CD14-positive monocyte (primary cell): ENCODE data around the gene PRPF19. TPM values are rescaled to one million over a fixed set of nuclear protein-coding genes. Genes with fewer than 3 reads are reported as not detected.

Experiments used
- DNase-seq, 3 donors: peaks; one replicate each; pipeline ENCODE4 v3.0.0-alpha.2; 2011 to 2022
- H2AFZ ChIP-seq: 2 replicates; pipeline ENCODE4 v1.6.0; 2012; ENCODE audit warnings: mild to moderate bottlenecking, low read depth, low read length, inconsistent platforms; ENCODE audit not compliant: insufficient read depth, poor library complexity, severe bottlenecking
- H3K27ac ChIP-seq, 2 donors: 1 replicate in 1 of 2; 2 replicates in 1 of 2; pipeline ENCODE4 v1.5.1; 2012 to 2013; ENCODE audit warnings: low read length in 2 of 2, control low read depth in 1 of 2, inconsistent platforms in 1 of 2, low read depth in 1 of 2, mild to moderate bottlenecking in 1 of 2
- H3K27me3 ChIP-seq, 2 donors: one replicate each; pipeline versions ENCODE4 v1.6.0 to v1.6.1; 2011 to 2013; ENCODE audit warnings: low read length in 2 of 2; ENCODE audit not compliant: control insufficient read depth in 2 of 2, insufficient read depth in 2 of 2
- H3K36me3 ChIP-seq, 2 donors: replicated peaks in 1 of 2; 1 replicate in 1 of 2; 2 replicates in 1 of 2; pipeline versions ENCODE4 v1.5.1 to v1.6.1; 2012 to 2013; ENCODE audit warnings: low read length in 2 of 2, control low read depth in 1 of 2, inconsistent platforms in 1 of 2, mild to moderate bottlenecking in 1 of 2; ENCODE audit not compliant: insufficient read depth in 2 of 2, control insufficient read depth in 1 of 2
- H3K4me1 ChIP-seq, 2 donors: 1 replicate in 1 of 2; 2 replicates in 1 of 2; pipeline versions ENCODE4 v1.5.1 to v1.6.1; 2012 to 2013; ENCODE audit warnings: low read length in 2 of 2, control low read depth in 1 of 2, inconsistent platforms in 1 of 2, mild to moderate bottlenecking in 1 of 2, moderate library complexity in 1 of 2; ENCODE audit not compliant: insufficient read depth in 2 of 2, control insufficient read depth in 1 of 2
- H3K4me2 ChIP-seq: replicated peaks from 2 replicates; pipeline ENCODE3; 2012; ENCODE audit warnings: low read length, moderate library complexity, mild to moderate bottlenecking; ENCODE audit not compliant: poor library complexity, severe bottlenecking; ENCODE audit errors: extremely low read depth
- H3K4me3 ChIP-seq, 3 experiments: fragments of 200-600 bp in 1 of 3; sonication (generic) in 1 of 3; replicated peaks in 1 of 3; 1 replicate in 2 of 3; 2 replicates in 1 of 3; pipeline ENCODE4 v1.5.1; 2011 to 2013; ENCODE audit warnings: low read length in 3 of 3, mild to moderate bottlenecking in 3 of 3, control low read depth in 2 of 3, low read depth in 2 of 3, inconsistent platforms in 1 of 3, moderate library complexity in 1 of 3
- H3K79me2 ChIP-seq: 2 replicates; pipeline ENCODE4 v1.6.0; 2012; ENCODE audit warnings: mild to moderate bottlenecking, control low read depth, inconsistent platforms, low read length, moderate library complexity; ENCODE audit not compliant: insufficient read depth
- H3K9ac ChIP-seq: 2 replicates; pipeline ENCODE4 v1.6.0; 2017; ENCODE audit warnings: low read length, mild to moderate bottlenecking; ENCODE audit not compliant: insufficient read depth, poor library complexity, severe bottlenecking
- H3K9me3 ChIP-seq, 2 donors: replicated peaks in 1 of 2; 1 replicate in 1 of 2; 2 replicates in 1 of 2; pipeline versions ENCODE4 v1.5.1 to v1.6.1; 2012 to 2013; ENCODE audit warnings: low read length in 2 of 2, control low read depth in 1 of 2; ENCODE audit not compliant: control insufficient read depth in 1 of 2, insufficient read depth in 1 of 2
- H4K20me1 ChIP-seq: 2 replicates; pipeline ENCODE4 v1.6.0; 2012; ENCODE audit warnings: mild to moderate bottlenecking, low read length, control low read depth, moderate library complexity; ENCODE audit not compliant: insufficient read depth
- H3K27ac Mint-ChIP-seq, 7 donors: one replicate each; pipeline ENCODE4 v1.8.0; 2020; ENCODE audit warnings: mild to moderate bottlenecking in 7 of 7, mixed read lengths in 7 of 7, moderate library complexity in 6 of 7, inconsistent platforms in 2 of 7
- H3K27me3 Mint-ChIP-seq, 3 donors: one replicate each; pipeline ENCODE4 v1.8.0; 2021 to 2022; ENCODE audit warnings: low read depth in 3 of 3, mild to moderate bottlenecking in 3 of 3, mixed read lengths in 3 of 3, moderate library complexity in 3 of 3, inconsistent platforms in 1 of 3
- H3K36me3 Mint-ChIP-seq, 2 donors: one replicate each; pipeline ENCODE4 v1.8.0; 2020; ENCODE audit warnings: mixed read lengths in 2 of 2, inconsistent platforms in 1 of 2, mild to moderate bottlenecking in 1 of 2
- H3K4me1 Mint-ChIP-seq: one replicate; pipeline ENCODE4 v1.8.0; 2020; ENCODE audit warnings: mild to moderate bottlenecking, mixed read lengths
- H3K4me3 Mint-ChIP-seq, 2 donors: one replicate each; pipeline ENCODE4 v1.8.0; 2020; ENCODE audit warnings: mild to moderate bottlenecking in 2 of 2, mixed read lengths in 2 of 2, moderate library complexity in 1 of 2
- H3K9me3 Mint-ChIP-seq, 7 donors: one replicate each; pipeline ENCODE4 v1.8.0; 2020 to 2022; ENCODE audit warnings: mixed read lengths in 7 of 7, mild to moderate bottlenecking in 6 of 7, moderate library complexity in 6 of 7, inconsistent platforms in 2 of 7
- whole genome bisulfite sequencing: methylation state at CpG from one replicate; pipeline ENCODE4 v1.1.5; 2013; ENCODE audit warnings: missing lambda C conversion rate; ENCODE audit not compliant: insufficient coverage; 5-methylcytosine and 5-hydroxymethylcytosine counted together
- intact Hi-C, 2 donors: fragments of 100-400 bp; cut with micrococcal nuclease; formaldehyde crosslinking; loops; one replicate each; pipeline versions ENCODE4 v1.15.0 to v1.15.1; 2023
- polyA plus RNA-seq, 3 donors: library from polyadenylated mRNA; depleted of rRNA in 1 of 3; unstranded in 2 of 3; stranded (reverse) in 1 of 3; fragments of 300-500 nt in 2 of 3; fragments of >200 nt in 1 of 3; fragmentation: Illumina TruSeq in 2 of 3; gene quantifications; 1 replicate in 2 of 3; 2 replicates in 1 of 3; pipeline ENCODE4 v1.2.3, GENCODE V29; 2012 to 2021
- TF ChIP-seq, protein P1 (sequence below): fragments of 200-600 bp; IDR thresholded peaks from one replicate; pipeline ENCODE4 v1.8.0; 2022; ENCODE audit warnings: antibody characterized with exemption, mild to moderate bottlenecking

PRPF19 gene
- polyA plus RNA-seq, 3 donors = 7.8 to 33.2 (median 12.2) TPM

GRCh38 chr11:60858236-60858635, 48.1 kb downstream of the PRPF19 start:
- peaks cover under 1 to 2% of the 10 kb centered on the region in 2 donors for H3K36me3 Mint-ChIP-seq
- H3K27ac Mint-ChIP-seq = peak overlapping the region in 6 of 7 donors; percentile 53 to 80 (median 64)
- peaks cover 11 to 21% (median 11%) of the 10 kb centered on the region in 3 donors for H3K27me3 Mint-ChIP-seq
- peak overlapping the region in 1 of 3 experiments; percentile 4 for H3K4me3 ChIP-seq
- H3K27ac ChIP-seq = peak overlapping the region; percentile 32 to 60
- intact Hi-C loops = no loop called here
- H3K9ac ChIP-seq = peak overlapping the region; percentile 24
- no peaks in the 10 kb centered on the region for H3K79me2 ChIP-seq
- H3K27me3 ChIP-seq = peaks cover 0 to 6% of the 10 kb centered on the region in 2 donors
- TF ChIP-seq, protein P1, sequence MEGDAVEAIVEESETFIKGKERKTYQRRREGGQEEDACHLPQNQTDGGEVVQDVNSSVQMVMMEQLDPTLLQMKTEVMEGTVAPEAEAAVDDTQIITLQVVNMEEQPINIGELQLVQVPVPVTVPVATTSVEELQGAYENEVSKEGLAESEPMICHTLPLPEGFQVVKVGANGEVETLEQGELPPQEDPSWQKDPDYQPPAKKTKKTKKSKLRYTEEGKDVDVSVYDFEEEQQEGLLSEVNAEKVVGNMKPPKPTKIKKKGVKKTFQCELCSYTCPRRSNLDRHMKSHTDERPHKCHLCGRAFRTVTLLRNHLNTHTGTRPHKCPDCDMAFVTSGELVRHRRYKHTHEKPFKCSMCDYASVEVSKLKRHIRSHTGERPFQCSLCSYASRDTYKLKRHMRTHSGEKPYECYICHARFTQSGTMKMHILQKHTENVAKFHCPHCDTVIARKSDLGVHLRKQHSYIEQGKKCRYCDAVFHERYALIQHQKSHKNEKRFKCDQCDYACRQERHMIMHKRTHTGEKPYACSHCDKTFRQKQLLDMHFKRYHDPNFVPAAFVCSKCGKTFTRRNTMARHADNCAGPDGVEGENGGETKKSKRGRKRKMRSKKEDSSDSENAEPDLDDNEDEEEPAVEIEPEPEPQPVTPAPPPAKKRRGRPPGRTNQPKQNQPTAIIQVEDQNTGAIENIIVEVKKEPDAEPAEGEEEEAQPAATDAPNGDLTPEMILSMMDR = no peak
- H3K4me1 Mint-ChIP-seq = peaks cover 31% of the 10 kb centered on the region
- H3K9me3 Mint-ChIP-seq = peaks cover 0 to 6% (median 0%) of the 10 kb centered on the region in 7 donors
- H4K20me1 ChIP-seq = no peaks in the 10 kb centered on the region
- 67% methylated on average over 8 of the region's 8 CpGs for WGBS
- H3K4me2 ChIP-seq = no peak overlapping the region
- H3K36me3 ChIP-seq = no peaks in the 10 kb centered on the region
- DNase-seq = no peak
- H3K9me3 ChIP-seq = no peaks in the 10 kb centered on the region
- H2AFZ ChIP-seq = peak overlapping the region; percentile 39
- peak overlapping the region in 1 of 2 donors; percentile 0 for H3K4me3 Mint-ChIP-seq
- peaks cover 20 to 34% of the 10 kb centered on the region in 2 donors for H3K4me1 ChIP-seq

GRCh38 chr11:60857378-60858232, 48.8 kb downstream of the PRPF19 start:
- Mint-ChIP-seq H3K27ac (peak overlapping the region in 5 of 7 donors; percentile 53 to 80 (median 68)), H3K9me3 (peaks cover 0 to 6% (median 0%) of the 10 kb centered on the region in 7 donors), H3K4me3 (no peak overlapping the region), H3K4me1 (peaks cover 31% of the 10 kb centered on the region), H3K36me3 (peaks cover 3 to 6% of the 10 kb centered on the region in 2 donors), H3K27me3 (peaks cover 11 to 21% (median 11%) of the 10 kb centered on the region in 3 donors)
- Histone ChIP-seq H3K27ac (peak overlapping the region; percentile 32 to 60), H2AFZ (no peak overlapping the region), H3K9me3 (no peaks in the 10 kb centered on the region), H3K9ac (no peak overlapping the region), H3K4me3 (no peak overlapping the region), H3K4me2 (no peak overlapping the region), H3K4me1 (peaks cover 20 to 34% of the 10 kb centered on the region in 2 donors), H4K20me1 (no peaks in the 10 kb centered on the region), H3K36me3 (no peaks in the 10 kb centered on the region), H3K79me2 (no peaks in the 10 kb centered on the region), H3K27me3 (peaks cover 0 to 6% of the 10 kb centered on the region in 2 donors)
- TF ChIP-seq, protein P1 = no peak
- intact Hi-C loops = no loop called here
- WGBS = 69% methylated on average over 3 of the region's 5 CpGs
- peak in 2 of 3 donors; percentile 23 to 46 for DNase-seq
